Measurements from ENCODE around the gene DOCK10. TPM values are rescaled to one million over a fixed set of nuclear protein-coding genes. Genes with fewer than 3 reads are reported as not detected.

The DOCK10 gene
- total and polyA plus RNA-seq, 5 donors from 2014 or later: 28.3 to 222 (median 35.1) TPM

DNA sequence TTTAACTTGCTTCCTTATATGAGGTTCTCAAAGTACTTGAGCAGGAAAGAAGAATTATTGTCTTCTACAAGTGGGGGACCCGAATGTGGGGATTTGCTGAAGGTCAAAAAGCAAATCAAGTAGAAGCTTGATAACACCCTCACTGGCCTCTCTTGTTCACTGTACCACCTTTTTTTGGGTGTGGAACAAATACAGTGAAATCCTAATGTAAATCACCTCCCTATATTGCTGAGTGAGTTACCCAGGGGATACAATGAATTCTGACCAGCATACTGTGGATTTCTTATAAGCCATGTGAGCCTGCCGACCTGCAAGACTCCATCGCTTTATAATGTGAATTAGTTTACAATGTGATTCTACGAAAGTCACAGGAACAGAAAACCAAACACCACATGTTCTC is 66.5 kb downstream of the DOCK10 start:
- Histone ChIP-seq H3K27me3 (ENCODE audit: control insufficient read depth, insufficient read depth, low read length) (no peaks in the 10 kb centered on the region), H3K4me3 (ENCODE audit: low read depth, low read length) (no peak overlapping the region), H3K36me3 (ENCODE audit: control insufficient read depth, insufficient read depth, low read length) (no peaks in the 10 kb centered on the region), H3K4me1 (ENCODE audit: control insufficient read depth, insufficient read depth, low read length, poor library complexity, severe bottlenecking) (peaks cover 7% of the 10 kb centered on the region), H3K9me3 (ENCODE audit: control insufficient read depth in 2 of 2, low read length in 2 of 2) (no peaks in the 10 kb centered on the region), H3K27ac (ENCODE audit: insufficient read depth, low read length, poor library complexity, severe bottlenecking) (no peak overlapping the region)
- ATAC-seq (ENCODE audit: low read depth in 2 of 2) (no peak), DNase-seq (no peak)
- H3K4me1 Mint-ChIP-seq: peaks cover 22 to 58% (median 46%) of the 10 kb centered on the region in 4 donors
- H3K27ac Mint-ChIP-seq: peak overlapping the region in 1 of 3 donors; percentile 67
- H3K9me3 Mint-ChIP-seq: peaks cover 0 to 1% (median 0%) of the 10 kb centered on the region in 7 donors
- no peak overlapping the region for H3K4me3 Mint-ChIP-seq
- H3K36me3 Mint-ChIP-seq: peaks cover 15% of the 10 kb centered on the region
- no peaks in the 10 kb centered on the region for H3K27me3 Mint-ChIP-seq

DNA sequence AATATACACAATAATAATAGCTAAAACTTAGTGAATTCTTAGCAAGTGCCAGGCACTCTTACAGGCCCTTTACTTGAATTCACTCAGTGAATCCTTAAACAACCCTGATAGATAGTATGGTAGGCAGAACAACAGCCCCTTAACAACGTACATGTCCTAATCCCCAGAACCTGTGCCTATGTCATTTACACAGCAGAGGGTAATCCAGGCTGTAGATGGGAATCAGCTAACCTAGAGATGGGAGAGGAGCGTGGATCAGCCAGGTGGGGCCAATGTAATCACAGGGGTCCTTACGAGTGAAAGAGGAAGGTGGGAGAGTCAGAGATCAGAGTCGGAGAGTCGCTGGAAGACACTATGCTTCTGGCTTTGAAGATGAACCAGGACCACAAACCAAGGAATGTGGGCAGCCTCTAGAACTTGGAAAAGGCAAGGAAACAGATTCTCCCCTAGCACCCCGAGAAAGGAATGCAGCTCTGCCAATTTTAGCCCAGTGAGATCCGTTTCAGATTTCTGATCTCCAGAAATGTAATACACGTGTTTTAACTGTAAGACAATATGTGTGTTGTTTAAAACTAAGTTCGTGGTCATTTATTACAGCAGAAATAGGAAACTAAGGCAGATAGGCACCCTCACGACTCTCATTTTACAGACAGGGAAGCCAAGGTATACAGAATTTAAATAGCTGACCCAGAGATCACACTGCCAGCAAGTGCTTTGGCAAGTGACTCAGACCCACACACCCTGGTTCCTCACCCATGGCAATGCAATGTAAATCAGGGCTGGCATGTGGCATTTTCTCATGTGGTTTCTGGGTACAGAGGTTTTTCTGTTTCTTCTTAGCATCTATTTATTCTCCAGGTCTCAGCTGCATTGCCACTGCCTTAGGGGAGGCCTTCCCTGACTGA is 68.9 kb downstream of the DOCK10 start:
- Histone ChIP-seq H3K4me1 (ENCODE audit: control insufficient read depth, insufficient read depth, low read length, poor library complexity, severe bottlenecking) (peaks cover 20% of the 10 kb centered on the region), H3K9me3 (ENCODE audit: control insufficient read depth in 2 of 2, low read length in 2 of 2) (no peaks in the 10 kb centered on the region), H3K4me3 (ENCODE audit: low read depth, low read length) (no peak overlapping the region), H3K27ac (ENCODE audit: insufficient read depth, low read length, poor library complexity, severe bottlenecking) (no peak overlapping the region), H3K36me3 (ENCODE audit: control insufficient read depth, insufficient read depth, low read length) (no peaks in the 10 kb centered on the region), H3K27me3 (ENCODE audit: control insufficient read depth, insufficient read depth, low read length) (no peaks in the 10 kb centered on the region)
- DNase-seq (no peak), ATAC-seq (ENCODE audit: low read depth in 2 of 2) (peak; percentile 48 to 56)
- H3K4me3 Mint-ChIP-seq: no peak overlapping the region
- H3K27ac Mint-ChIP-seq: peak overlapping the region in 1 of 3 donors; percentile 65
- H3K36me3 Mint-ChIP-seq: peaks cover 1% of the 10 kb centered on the region
- peaks cover 36 to 69% (median 61%) of the 10 kb centered on the region in 4 donors for H3K4me1 Mint-ChIP-seq
- H3K9me3 Mint-ChIP-seq: peaks cover 0 to 1% (median 0%) of the 10 kb centered on the region in 7 donors
- H3K27me3 Mint-ChIP-seq: no peaks in the 10 kb centered on the region

DNA sequence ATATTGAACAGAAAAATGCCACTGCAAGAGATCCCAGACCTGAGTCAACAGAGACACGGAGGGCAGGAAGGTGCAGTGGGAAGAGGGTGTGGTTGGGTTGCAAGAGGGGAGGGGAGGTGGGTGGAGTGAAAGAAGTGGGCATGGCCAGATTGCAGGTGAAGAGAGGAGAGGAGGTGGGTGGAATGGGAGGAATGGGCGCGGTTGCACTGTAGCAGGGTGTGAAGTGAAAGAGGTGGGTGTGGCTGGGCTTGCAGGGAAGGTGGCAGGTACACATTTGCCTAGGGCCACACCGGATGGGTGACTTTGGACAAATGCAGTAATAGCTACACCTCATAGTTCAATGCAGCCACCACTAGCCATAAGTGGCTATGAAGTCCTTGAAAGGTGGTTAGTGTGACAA is 71.1 kb downstream of the DOCK10 start:
- Mint-ChIP-seq H3K4me1 (peaks cover 37 to 66% (median 54%) of the 10 kb centered on the region in 4 donors), H3K27me3 (no peaks in the 10 kb centered on the region), H3K36me3 (peaks cover 4% of the 10 kb centered on the region), H3K27ac (peak overlapping the region in 1 of 3 donors; percentile 95), H3K9me3 (peaks cover 0 to 1% (median 0%) of the 10 kb centered on the region in 7 donors), H3K4me3 (peak overlapping the region in 3 of 4 donors; percentile 44 to 67 (median 50))
- peaks cover 20% of the 10 kb centered on the region for H3K4me1 ChIP-seq (ENCODE audit: control insufficient read depth, insufficient read depth, low read length, poor library complexity, severe bottlenecking)
- no peaks in the 10 kb centered on the region for H3K36me3 ChIP-seq (ENCODE audit: control insufficient read depth, insufficient read depth, low read length)
- H3K27ac ChIP-seq (ENCODE audit: insufficient read depth, low read length, poor library complexity, severe bottlenecking): no peak overlapping the region
- no peak for ATAC-seq (ENCODE audit: low read depth in 2 of 2)
- DNase-seq: peak in 2 of 3 donors; percentile 8 to 27
- H3K9me3 ChIP-seq (ENCODE audit: control insufficient read depth in 2 of 2, low read length in 2 of 2): no peaks in the 10 kb centered on the region
- H3K27me3 ChIP-seq (ENCODE audit: control insufficient read depth, insufficient read depth, low read length): no peaks in the 10 kb centered on the region
- H3K4me3 ChIP-seq (ENCODE audit: low read depth, low read length): peak overlapping the region; percentile 8

DNA sequence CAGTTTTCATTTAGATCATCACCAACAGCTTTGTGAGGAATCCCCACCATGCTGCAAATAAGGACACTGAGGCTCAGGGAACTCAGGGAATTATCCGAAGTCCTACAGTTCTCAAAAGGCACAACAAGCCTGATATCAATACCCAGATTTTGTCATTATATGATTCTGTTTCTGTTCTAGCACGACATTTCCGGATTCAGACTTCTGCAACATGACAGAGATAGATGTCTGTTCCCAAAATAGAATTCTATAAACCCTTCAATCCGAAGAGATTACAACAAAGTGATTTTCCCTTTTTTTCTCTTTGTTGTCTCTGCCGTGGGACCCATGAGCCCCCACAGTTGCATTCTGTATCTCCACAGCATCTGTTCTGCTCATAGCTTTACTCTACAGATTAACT is 72.0 kb downstream of the DOCK10 start:
- H3K9me3 Mint-ChIP-seq: peaks cover 0 to 1% (median 0%) of the 10 kb centered on the region in 7 donors
- Histone ChIP-seq H3K4me3 (ENCODE audit: low read depth, low read length) (peak overlapping the region; percentile 30), H3K9me3 (ENCODE audit: control insufficient read depth in 2 of 2, low read length in 2 of 2) (no peaks in the 10 kb centered on the region), H3K4me1 (ENCODE audit: control insufficient read depth, insufficient read depth, low read length, poor library complexity, severe bottlenecking) (peaks cover 20% of the 10 kb centered on the region), H3K27ac (ENCODE audit: insufficient read depth, low read length, poor library complexity, severe bottlenecking) (peak overlapping the region; percentile 19), H3K36me3 (ENCODE audit: control insufficient read depth, insufficient read depth, low read length) (no peaks in the 10 kb centered on the region), H3K27me3 (ENCODE audit: control insufficient read depth, insufficient read depth, low read length) (no peaks in the 10 kb centered on the region)
- H3K27ac Mint-ChIP-seq: peak overlapping the region; percentile 26 to 76 (median 65)
- H3K27me3 Mint-ChIP-seq: no peaks in the 10 kb centered on the region
- DNase-seq: no peak
- ATAC-seq (ENCODE audit: low read depth in 2 of 2): no peak
- H3K4me3 Mint-ChIP-seq: peak overlapping the region in 1 of 4 donors; percentile 14
- H3K36me3 Mint-ChIP-seq: peaks cover 4% of the 10 kb centered on the region
- H3K4me1 Mint-ChIP-seq: peaks cover 32 to 63% (median 55%) of the 10 kb centered on the region in 4 donors

DNA sequence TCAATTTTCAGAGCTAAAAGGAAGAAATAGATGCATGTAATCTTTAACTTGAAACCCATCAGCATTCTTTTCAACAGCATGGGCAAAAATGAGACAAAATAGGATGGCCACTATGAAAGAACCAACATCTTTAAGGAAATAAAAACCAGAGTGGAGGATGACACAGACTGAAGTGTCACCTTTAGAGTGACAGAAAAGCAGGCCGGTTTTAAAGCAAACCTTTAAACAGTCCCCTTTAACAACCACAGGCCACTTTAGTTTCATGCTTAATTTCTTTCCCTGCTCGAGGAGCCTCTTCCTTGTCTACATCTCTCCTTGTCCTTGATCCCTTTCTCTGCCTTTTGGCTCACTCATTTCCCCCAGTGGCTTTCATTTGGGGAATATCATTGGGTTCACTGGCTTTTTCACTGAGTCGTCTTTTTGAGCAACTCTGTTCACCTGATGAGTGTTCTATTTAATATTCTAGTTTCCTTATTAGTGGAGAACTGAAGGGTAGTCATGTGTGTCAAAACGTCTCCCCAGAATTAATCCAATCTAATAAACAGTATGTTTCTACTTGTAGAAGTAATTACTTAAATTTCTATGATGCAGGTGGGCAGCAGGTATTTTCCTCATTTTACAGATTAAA is 72.5 kb downstream of the DOCK10 start:
- peak overlapping the region; percentile 5 to 60 (median 36) for H3K4me3 Mint-ChIP-seq
- H3K36me3 Mint-ChIP-seq: peaks cover 4% of the 10 kb centered on the region
- H3K27ac Mint-ChIP-seq: peak overlapping the region; percentile 65 to 96 (median 76)

DNA sequence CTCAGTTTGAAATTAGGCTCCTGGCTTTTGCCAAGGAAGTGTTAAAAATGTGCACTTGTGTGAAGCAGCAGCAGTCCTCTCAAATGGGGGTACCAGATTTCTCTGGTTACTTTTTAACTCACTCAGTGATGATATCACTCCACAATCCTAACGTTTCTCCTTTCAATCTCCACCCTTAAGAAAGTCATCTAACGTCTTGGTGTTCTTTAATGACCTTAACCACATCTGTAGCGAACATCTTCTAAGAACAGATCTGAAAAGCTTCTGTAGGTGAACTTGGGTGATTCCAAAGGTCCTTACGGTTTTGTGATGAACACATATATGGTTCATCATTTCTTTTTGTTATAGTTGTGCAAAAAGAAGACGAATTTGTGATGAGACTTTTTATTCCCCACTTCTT is 73.2 kb downstream of the DOCK10 start:
- Mint-ChIP-seq H3K36me3 (peaks cover 4% of the 10 kb centered on the region), H3K27me3 (no peaks in the 10 kb centered on the region), H3K9me3 (peaks cover 0 to 1% (median 0%) of the 10 kb centered on the region in 7 donors), H3K4me3 (peak overlapping the region in 1 of 4 donors; percentile 20), H3K27ac (peak overlapping the region in 2 of 3 donors; percentile 65 to 76), H3K4me1 (peaks cover 29 to 63% (median 56%) of the 10 kb centered on the region in 4 donors)
- H3K36me3 ChIP-seq (ENCODE audit: control insufficient read depth, insufficient read depth, low read length): no peaks in the 10 kb centered on the region
- H3K4me3 ChIP-seq (ENCODE audit: low read depth, low read length): no peak overlapping the region
- H3K9me3 ChIP-seq (ENCODE audit: control insufficient read depth in 2 of 2, low read length in 2 of 2): no peaks in the 10 kb centered on the region
- DNase-seq (no peak), ATAC-seq (ENCODE audit: low read depth in 2 of 2) (no peak)
- no peak overlapping the region for H3K27ac ChIP-seq (ENCODE audit: insufficient read depth, low read length, poor library complexity, severe bottlenecking)
- no peaks in the 10 kb centered on the region for H3K27me3 ChIP-seq (ENCODE audit: control insufficient read depth, insufficient read depth, low read length)
- peaks cover 20% of the 10 kb centered on the region for H3K4me1 ChIP-seq (ENCODE audit: control insufficient read depth, insufficient read depth, low read length, poor library complexity, severe bottlenecking)

More for the DNA sequence above, 72.5 kb downstream of the DOCK10 start:
- Mint-ChIP-seq H3K9me3 (peaks cover 0 to 1% (median 0%) of the 10 kb centered on the region in 7 donors), H3K4me1 (peaks cover 29 to 61% (median 56%) of the 10 kb centered on the region in 4 donors), H3K27me3 (no peaks in the 10 kb centered on the region)
- no peaks in the 10 kb centered on the region for H3K9me3 ChIP-seq (ENCODE audit: control insufficient read depth in 2 of 2, low read length in 2 of 2)
- DNase-seq (no peak), ATAC-seq (ENCODE audit: low read depth in 2 of 2) (no peak)
- H3K4me3 ChIP-seq (ENCODE audit: low read depth, low read length): no peak overlapping the region
- peak overlapping the region; percentile 19 for H3K27ac ChIP-seq (ENCODE audit: insufficient read depth, low read length, poor library complexity, severe bottlenecking)
- H3K4me1 ChIP-seq (ENCODE audit: control insufficient read depth, insufficient read depth, low read length, poor library complexity, severe bottlenecking): peaks cover 20% of the 10 kb centered on the region
- no peaks in the 10 kb centered on the region for H3K36me3 ChIP-seq (ENCODE audit: control insufficient read depth, insufficient read depth, low read length)
- no peaks in the 10 kb centered on the region for H3K27me3 ChIP-seq (ENCODE audit: control insufficient read depth, insufficient read depth, low read length)

DNA sequence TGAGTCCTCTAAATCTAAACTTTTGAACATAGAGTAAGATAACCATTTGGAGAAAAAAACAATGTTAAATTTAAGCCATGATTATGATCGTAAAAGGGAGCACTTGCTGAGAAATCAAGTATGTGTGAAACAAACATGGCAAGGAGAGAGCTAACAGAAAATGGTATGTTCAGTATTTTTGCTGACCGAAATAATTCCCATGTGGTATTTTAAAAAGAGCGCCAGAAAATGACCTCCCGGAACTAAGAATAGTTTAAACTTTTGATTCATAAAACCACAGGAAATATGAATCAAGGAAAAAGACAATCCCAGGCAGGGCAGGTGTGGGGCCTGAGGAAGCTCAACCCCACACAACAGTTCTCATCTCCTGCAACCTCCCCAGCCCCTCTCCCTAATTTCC is 74.2 kb downstream of the DOCK10 start:
- Mint-ChIP-seq H3K27ac (peak overlapping the region in 2 of 3 donors; percentile 71 to 76), H3K4me3 (no peak overlapping the region), H3K9me3 (no peaks in the 10 kb centered on the region), H3K27me3 (no peaks in the 10 kb centered on the region), H3K4me1 (peaks cover 29 to 60% (median 52%) of the 10 kb centered on the region in 4 donors), H3K36me3 (peaks cover 4% of the 10 kb centered on the region)
- Histone ChIP-seq H3K9me3 (ENCODE audit: control insufficient read depth in 2 of 2, low read length in 2 of 2) (no peaks in the 10 kb centered on the region), H3K4me3 (ENCODE audit: low read depth, low read length) (no peak overlapping the region), H3K36me3 (ENCODE audit: control insufficient read depth, insufficient read depth, low read length) (no peaks in the 10 kb centered on the region), H3K4me1 (ENCODE audit: control insufficient read depth, insufficient read depth, low read length, poor library complexity, severe bottlenecking) (peaks cover 20% of the 10 kb centered on the region), H3K27ac (ENCODE audit: insufficient read depth, low read length, poor library complexity, severe bottlenecking) (no peak overlapping the region), H3K27me3 (ENCODE audit: control insufficient read depth, insufficient read depth, low read length) (no peaks in the 10 kb centered on the region)
- DNase-seq (no peak), ATAC-seq (ENCODE audit: low read depth in 2 of 2) (no peak)
